Muscle layer of colon (tissue), 2 donors: ENCODE measurements around the gene OR2A7.
"Not testable (repeated sequence)": the region's sequence is repeated elsewhere in the genome, so short reads cannot be mapped to it uniquely, and the experiment has no call there.

ENCODE experiments used
- H3K27ac ChIP-seq: one replicate; pipeline ENCODE4 v1.7.0; 2013; ENCODE audit warnings: low read depth, mild to moderate bottlenecking, low read length, moderate library complexity
- H3K27me3 ChIP-seq, 2 donors: one replicate each; pipeline ENCODE4 v1.7.0; 2013; ENCODE audit warnings: low read length in 2 of 2, mild to moderate bottlenecking in 2 of 2; ENCODE audit not compliant: insufficient read depth in 2 of 2, control insufficient read depth in 1 of 2
- H3K36me3 ChIP-seq: one replicate; pipeline ENCODE4 v1.7.0; 2013; ENCODE audit warnings: mild to moderate bottlenecking, low read length; ENCODE audit not compliant: insufficient read depth
- H3K4me1 ChIP-seq: one replicate; pipeline ENCODE4 v1.7.0; 2013; ENCODE audit warnings: mild to moderate bottlenecking, low read length; ENCODE audit not compliant: insufficient read depth
- H3K4me3 ChIP-seq, 2 donors: one replicate each; pipeline ENCODE4 v1.7.0; 2013; ENCODE audit warnings: low read length in 2 of 2, low read depth in 1 of 2, mild to moderate bottlenecking in 1 of 2, moderate library complexity in 1 of 2
- H3K9ac ChIP-seq: one replicate; pipeline ENCODE4 v1.7.0; 2013; ENCODE audit warnings: low read length
- H3K9me3 ChIP-seq: one replicate; pipeline ENCODE4 v1.7.0; 2013; ENCODE audit warnings: mild to moderate bottlenecking, low read length
- donor health status: abdominal sarcoma.
- donor health status: Adenocarcinoma of cecum.

Gene OR2A7

DNA sequence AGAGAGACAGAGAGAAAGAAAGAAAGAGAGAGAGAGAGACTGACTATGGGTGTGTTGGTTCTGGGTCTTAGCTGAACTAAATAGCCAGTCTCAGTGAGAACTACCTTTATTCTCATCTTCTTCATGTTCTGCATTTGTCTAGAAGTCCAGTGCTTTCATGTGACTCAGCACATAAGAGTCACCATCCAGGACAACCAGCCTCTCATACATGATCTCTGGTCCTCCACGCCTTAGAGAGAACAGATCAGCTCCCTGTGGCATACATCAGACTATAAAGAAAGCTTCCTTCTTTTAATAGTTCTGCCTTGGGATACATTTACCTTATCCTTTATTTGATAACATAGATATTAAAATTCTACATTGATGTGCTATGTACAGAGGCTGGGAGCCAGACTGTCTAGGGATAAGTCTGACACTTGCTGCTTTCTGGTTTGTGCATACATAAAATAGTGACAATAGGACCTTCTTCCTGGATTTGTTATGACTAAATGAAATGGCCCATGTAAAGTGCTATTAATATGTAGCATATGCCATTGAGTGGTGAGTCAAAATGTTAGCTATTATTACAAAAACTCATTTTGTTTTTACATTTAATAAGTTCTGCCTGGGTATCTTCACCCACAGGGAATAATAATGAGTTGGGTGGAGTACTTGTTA is 16.8 kb downstream of the OR2A7 start:
- H3K27ac ChIP-seq, H3K27me3 ChIP-seq, H3K4me3 ChIP-seq, H3K9ac ChIP-seq, H3K9me3 ChIP-seq, H3K36me3 ChIP-seq, H3K4me1 ChIP-seq: not testable (repeated sequence)

DNA sequence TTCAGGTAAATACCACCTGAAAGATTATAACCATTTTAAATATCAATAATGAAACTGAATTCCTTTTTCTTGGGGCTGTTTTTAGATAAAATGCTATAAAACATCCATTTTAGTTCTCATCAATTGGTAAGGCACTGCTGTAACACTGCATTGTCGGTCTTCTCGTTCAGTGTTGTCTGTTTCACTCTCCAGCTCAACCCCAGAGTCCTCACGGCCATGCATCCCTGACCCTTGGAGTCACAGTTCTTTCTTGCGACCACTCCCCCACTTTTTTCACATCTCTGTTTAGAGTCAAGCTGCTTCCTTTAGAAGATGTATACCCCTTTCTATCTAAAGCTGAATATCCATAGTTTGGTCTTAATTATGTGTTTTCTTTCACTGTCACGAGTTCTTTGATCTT is 17.6 kb downstream of the OR2A7 start:
- not testable (repeated sequence) for H3K36me3 ChIP-seq, H3K27ac ChIP-seq, H3K9ac ChIP-seq, H3K4me3 ChIP-seq, H3K9me3 ChIP-seq, H3K4me1 ChIP-seq, H3K27me3 ChIP-seq

- not testable (repeated sequence) for H3K4me1 ChIP-seq, H3K36me3 ChIP-seq, H3K4me3 ChIP-seq, H3K9me3 ChIP-seq, H3K27ac ChIP-seq, H3K27me3 ChIP-seq, H3K9ac ChIP-seq
These were observed 19.2 kb downstream of the OR2A7 start for GRCh38 chr7:144245372-144245771.

GRCh38 chr7:144239365-144239764 is 25.2 kb downstream of the OR2A7 start, which contains the start of gene OR2A42:
Gene OR2A42, minus strand, starts transcription at chr7:144239605. Its CDS starts 6,762 bp downstream, at chr7:144232843.
- H3K27me3 ChIP-seq, H3K4me3 ChIP-seq, H3K9me3 ChIP-seq, H3K36me3 ChIP-seq, H3K4me1 ChIP-seq, H3K27ac ChIP-seq, H3K9ac ChIP-seq: not testable (repeated sequence)

GRCh38 chr7:144238530-144239082 is 26.0 kb downstream of the OR2A7 start:
- H3K27ac ChIP-seq, H3K4me3 ChIP-seq, H3K4me1 ChIP-seq, H3K9me3 ChIP-seq, H3K27me3 ChIP-seq, H3K9ac ChIP-seq, H3K36me3 ChIP-seq: not testable (repeated sequence)

DNA sequence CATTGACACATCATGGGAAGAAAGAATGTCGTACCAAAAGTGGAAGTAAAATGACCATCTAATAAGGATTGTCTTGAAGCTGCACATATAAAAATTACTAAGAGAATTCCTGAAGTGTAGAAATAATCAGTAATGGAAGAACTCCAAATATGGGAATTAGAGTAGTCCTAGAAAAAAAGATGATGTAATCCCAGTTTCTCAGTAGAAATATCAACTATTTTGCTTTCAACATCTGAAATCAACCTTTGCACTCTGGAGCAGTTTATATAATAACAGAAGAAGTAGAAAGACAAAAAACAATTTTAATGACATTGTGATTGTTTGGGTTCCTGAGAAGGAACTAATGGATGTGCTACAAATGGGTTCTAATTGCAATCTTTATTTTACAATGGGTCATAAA is 31.6 kb downstream of the OR2A7 start:
- H3K36me3 ChIP-seq, H3K9ac ChIP-seq, H3K4me3 ChIP-seq, H3K27ac ChIP-seq, H3K27me3 ChIP-seq, H3K9me3 ChIP-seq, H3K4me1 ChIP-seq: not testable (repeated sequence)

GRCh38 chr7:144231027-144231426 is 33.6 kb downstream of the OR2A7 start:
- not testable (repeated sequence) for H3K36me3 ChIP-seq, H3K27me3 ChIP-seq, H3K9ac ChIP-seq, H3K4me1 ChIP-seq, H3K4me3 ChIP-seq, H3K9me3 ChIP-seq, H3K27ac ChIP-seq

GRCh38 chr7:144228810-144229209 is 35.8 kb downstream of the OR2A7 start:
- not testable (repeated sequence) for H3K4me3 ChIP-seq, H3K36me3 ChIP-seq, H3K9ac ChIP-seq, H3K9me3 ChIP-seq, H3K4me1 ChIP-seq, H3K27ac ChIP-seq, H3K27me3 ChIP-seq

DNA sequence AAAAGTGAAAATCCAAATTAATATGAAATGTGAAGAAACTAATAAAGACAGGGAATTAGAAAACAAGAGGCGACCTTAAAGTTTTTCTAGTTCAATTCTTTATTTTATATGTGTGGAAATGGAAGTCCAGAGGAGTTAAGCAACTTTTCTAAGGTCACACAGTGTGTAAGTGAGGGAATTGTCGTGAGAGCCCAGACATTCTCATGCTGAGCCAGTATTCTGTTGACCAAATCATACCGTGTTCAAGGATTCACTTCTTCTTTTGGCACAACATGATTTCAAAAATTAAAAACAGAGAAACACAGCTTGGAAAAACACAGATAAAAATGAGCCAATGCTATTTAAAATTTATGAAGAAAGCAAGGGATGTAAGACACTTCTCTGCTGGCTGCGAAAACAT is 37.7 kb downstream of the OR2A7 start:
- H3K4me1 ChIP-seq, H3K4me3 ChIP-seq, H3K36me3 ChIP-seq, H3K9ac ChIP-seq, H3K27me3 ChIP-seq, H3K27ac ChIP-seq, H3K9me3 ChIP-seq: not testable (repeated sequence)

GRCh38 chr7:144223675-144224074 is 40.9 kb downstream of the OR2A7 start:
- not testable (repeated sequence) for H3K4me1 ChIP-seq, H3K27me3 ChIP-seq, H3K9ac ChIP-seq, H3K36me3 ChIP-seq, H3K9me3 ChIP-seq, H3K27ac ChIP-seq, H3K4me3 ChIP-seq

- not testable (repeated sequence) for H3K36me3 ChIP-seq, H3K4me3 ChIP-seq, H3K9ac ChIP-seq, H3K27ac ChIP-seq, H3K27me3 ChIP-seq, H3K4me1 ChIP-seq, H3K9me3 ChIP-seq
These were observed 44.1 kb downstream of the OR2A7 start for GRCh38 chr7:144220531-144220930.

DNA sequence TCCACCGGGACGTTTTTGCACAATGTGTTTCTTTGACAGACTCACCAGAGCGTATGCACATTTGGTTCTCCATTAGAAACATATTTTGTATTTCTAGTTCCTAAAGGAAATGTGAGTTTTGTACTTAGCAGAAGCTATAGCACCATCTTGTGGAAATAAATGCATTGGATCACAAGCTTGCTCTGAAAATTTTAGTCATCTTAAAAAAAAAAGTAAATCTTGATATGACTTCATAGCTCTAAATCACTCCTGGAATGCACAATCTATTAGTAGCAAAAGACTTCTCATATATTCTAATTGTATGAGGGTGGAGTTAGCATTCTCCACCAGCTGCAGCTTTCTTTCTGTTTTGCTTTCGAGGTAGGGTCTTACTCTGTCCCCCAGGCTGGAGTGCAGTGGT is 45.4 kb downstream of the OR2A7 start:
- not testable (repeated sequence) for H3K4me1 ChIP-seq, H3K27ac ChIP-seq, H3K27me3 ChIP-seq, H3K4me3 ChIP-seq, H3K36me3 ChIP-seq, H3K9ac ChIP-seq, H3K9me3 ChIP-seq
